Fibroblast of skin of scalp (primary cell): ENCODE measurements around the gene SLC25A34.

Source experiments
- DNase-seq: peaks from one replicate; pipeline ENCODE4 v3.0.0-alpha.2; 2013

The SLC25A34 gene

DNA sequence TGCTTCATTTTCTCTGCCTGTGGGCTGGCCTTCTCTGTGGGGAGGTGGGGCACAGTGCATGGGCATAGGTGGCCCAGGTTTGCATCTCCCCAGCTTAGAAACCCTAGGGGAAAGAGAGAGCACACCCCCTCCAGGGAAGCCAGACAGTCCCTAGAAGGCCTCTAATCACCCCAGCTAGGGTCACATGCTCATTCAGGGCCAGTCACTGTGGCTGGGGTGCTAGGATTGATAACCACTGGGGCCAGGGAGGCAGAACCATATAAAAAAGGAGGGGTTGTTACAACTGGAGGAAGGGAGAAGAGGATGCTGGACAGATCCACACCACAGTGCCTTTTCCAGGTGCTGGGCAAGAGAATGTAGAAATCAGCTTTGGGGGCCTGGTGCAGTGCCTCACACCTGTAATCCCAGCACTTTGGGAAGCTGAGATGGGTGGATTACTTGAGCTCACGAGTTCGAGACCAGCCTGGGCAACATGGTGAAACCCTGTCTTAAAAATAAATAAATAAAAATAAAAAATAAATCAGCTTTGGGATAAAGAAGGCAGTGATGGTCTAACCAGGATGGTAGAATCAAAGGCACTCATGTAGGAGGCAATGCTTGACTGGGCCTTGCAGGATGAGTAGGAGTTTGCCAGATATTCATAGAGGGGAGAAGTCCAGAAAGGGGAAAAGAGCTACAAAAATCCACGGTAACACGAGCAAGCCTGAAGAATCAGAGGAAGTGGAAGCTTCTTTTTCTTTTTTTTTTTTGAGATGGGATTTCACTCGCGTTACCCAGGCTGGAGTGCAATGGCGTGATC is 42.0 kb downstream of the SLC25A34 start:
- DNase-seq, result no peak

DNA sequence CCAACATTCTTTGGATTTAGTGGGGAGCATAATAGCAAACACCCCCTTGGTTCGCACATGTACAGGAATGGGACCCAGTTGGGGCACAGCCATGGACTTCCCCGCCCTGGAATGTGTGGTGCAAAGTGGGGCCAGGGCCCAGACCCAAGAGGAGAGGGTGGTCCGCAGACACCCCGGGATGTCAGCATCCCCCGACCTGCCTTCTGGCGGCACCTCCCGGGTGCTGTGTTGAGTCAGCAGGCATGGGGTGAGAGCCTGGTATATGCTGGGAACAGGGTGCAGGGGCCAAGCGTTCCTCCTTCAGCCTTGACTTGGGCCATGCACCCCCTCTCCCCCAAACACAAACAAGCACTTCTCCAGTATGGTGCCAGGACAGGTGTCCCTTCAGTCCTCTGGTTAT is 49.6 kb downstream of the SLC25A34 start:
- DNase-seq, result no peak

DNA sequence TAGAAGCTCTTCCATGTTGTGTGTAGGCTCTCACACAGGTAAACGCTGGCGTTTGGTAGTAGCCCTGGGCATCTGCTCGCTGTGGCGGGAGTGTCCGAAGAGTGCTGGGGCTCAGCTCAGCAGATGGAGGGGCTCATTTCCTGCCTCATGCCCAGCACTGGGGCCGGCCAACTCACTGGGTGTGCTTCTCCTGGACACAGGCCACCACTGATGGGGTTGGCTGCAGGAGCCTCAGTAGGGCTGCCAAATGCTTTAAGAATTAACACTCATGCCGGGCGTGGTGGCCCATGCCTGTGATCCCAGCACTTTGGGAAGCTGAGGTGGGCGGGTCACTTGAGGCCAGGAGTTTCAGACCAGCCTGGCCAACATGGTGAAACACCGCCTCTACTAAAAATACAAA is 50.5 kb downstream of the SLC25A34 start:
- peak; percentile 51 for DNase-seq

GRCh38 chr1:15788624-15789301 is 52.7 kb downstream of the SLC25A34 start:
- DNase-seq, result peak; percentile 44
